GM10266 (cell line): ENCODE measurements around the gene ESRRA.

Experiments used
- DNase-seq: peaks from one replicate; pipeline ENCODE4 v3.0.0; 2012; ENCODE audit errors: extremely low spot score
- TF ChIP-seq, protein P1 (sequence below): IDR thresholded peaks from 2 replicates; pipeline ENCODE4 v1.5.1; 2012; ENCODE audit warnings: mild to moderate bottlenecking, low read depth; ENCODE audit not compliant: control insufficient read depth, insufficient read depth; ENCODE audit errors: missing control alignments

Gene ESRRA

GRCh38 chr11:64340671-64341335 lies 35.5 kb downstream of the ESRRA start:
- peak; percentile 86 for DNase-seq
- TF ChIP-seq, protein P1, sequence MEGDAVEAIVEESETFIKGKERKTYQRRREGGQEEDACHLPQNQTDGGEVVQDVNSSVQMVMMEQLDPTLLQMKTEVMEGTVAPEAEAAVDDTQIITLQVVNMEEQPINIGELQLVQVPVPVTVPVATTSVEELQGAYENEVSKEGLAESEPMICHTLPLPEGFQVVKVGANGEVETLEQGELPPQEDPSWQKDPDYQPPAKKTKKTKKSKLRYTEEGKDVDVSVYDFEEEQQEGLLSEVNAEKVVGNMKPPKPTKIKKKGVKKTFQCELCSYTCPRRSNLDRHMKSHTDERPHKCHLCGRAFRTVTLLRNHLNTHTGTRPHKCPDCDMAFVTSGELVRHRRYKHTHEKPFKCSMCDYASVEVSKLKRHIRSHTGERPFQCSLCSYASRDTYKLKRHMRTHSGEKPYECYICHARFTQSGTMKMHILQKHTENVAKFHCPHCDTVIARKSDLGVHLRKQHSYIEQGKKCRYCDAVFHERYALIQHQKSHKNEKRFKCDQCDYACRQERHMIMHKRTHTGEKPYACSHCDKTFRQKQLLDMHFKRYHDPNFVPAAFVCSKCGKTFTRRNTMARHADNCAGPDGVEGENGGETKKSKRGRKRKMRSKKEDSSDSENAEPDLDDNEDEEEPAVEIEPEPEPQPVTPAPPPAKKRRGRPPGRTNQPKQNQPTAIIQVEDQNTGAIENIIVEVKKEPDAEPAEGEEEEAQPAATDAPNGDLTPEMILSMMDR: peak; percentile 17

DNA sequence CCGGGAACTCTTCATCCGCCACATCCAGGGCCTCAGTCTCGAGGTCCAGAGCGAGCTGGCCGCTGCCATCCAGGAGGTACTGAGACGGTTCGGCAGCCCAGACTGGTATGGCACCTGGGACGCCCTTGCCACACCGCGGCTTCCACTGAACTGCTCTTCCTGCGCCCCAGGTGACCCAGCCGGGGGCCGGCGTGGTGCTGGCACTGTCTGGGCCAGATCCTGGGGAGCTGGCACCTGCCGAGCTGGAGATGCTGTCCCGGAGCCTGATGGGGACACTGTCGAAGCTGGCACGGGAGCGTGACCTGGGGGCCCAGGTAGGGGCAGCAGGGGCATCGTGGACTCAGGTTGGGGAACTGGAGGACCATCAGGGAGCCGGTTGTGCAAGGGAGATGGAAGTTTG lies 36.1 kb downstream of the ESRRA start:
- TF ChIP-seq, protein P1: no peak
- DNase-seq: no peak

GRCh38 chr11:64341851-64342791 lies 36.8 kb downstream of the ESRRA start:
- DNase-seq: peak; percentile 97
- TF ChIP-seq, protein P1: peak; percentile 40

GRCh38 chr11:64342869-64343745 lies 37.8 kb downstream of the ESRRA start:
- TF ChIP-seq, protein P1: no peak

DNA sequence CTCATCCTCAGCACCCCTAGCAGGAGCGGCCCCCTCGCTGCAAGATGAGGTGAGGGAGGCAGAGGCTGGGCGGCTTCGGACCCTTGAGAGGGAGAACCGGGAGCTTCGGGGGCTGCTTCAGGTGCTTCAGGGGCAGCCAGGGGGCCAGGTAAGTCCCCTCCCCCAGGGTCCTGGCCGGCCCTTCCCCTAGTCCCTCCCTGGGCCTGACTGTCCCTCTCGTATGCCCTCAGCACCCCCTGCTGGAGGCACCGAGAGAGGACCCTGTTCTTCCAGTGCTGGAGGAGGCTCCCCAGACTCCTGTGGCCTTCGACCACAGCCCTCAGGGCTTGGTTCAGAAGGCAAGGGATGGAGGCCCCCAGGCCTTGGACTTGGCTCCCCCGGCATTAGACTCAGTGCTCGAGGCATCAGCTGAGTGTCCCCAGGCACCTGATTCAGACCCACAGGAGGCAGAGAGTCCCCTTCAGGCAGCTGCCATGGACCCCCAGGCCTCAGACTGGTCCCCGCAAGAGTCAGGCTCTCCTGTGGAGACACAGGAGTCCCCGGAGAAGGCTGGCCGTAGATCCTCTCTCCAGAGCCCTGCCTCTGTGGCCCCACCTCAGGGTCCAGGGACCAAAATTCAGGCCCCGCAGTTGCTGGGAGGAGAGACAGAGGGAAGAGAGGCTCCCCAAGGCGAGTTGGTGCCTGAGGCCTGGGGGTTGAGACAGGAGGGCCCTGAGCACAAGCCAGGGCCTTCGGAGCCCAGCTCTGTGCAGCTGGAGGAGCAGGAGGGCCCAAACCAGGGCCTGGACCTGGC lies 38.6 kb downstream of the ESRRA start:
- TF ChIP-seq, protein P1: peak; percentile 39

More at GRCh38 chr11:64342869-64343745, 37.8 kb downstream of the ESRRA start:
- no peak for DNase-seq

DNA sequence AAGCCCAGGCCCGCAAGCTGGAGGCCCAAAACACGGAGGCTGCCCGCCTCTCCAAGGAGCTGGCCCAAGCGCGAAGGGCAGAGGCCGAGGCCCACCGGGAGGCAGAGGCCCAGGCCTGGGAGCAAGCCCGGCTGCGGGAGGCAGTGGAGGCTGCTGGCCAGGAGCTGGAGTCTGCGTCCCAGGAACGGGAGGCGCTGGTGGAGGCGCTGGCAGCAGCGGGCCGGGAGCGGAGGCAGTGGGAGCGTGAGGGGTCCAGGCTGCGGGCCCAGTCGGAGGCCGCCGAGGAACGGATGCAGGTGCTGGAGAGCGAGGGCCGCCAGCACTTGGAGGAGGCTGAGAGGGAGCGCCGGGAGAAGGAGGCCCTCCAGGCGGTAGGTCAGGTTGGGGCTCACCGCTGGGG lies 39.5 kb downstream of the ESRRA start:
- TF ChIP-seq, protein P1: no peak
- DNase-seq: no peak

More for the DNA sequence above, 38.6 kb downstream of the ESRRA start:
- no peak for DNase-seq
